Esophagus muscularis mucosa (tissue), 4 donors: ENCODE results near the gene ATP11A.

Experiments used
- CTCF ChIP-seq, 3 experiments: fragments of 200-600 bp in 2 of 3; fragments of 450-650 bp in 1 of 3; sonication (generic) in 2 of 3; IDR thresholded peaks; one replicate each; pipeline ENCODE4 v1.5.1; 2017 to 2019; ENCODE audit warnings: antibody characterized with exemption in 3 of 3, mild to moderate bottlenecking in 2 of 3, moderate library complexity in 1 of 3
- EP300 ChIP-seq: sonication (generic); formaldehyde crosslinking; IDR thresholded peaks from one replicate; pipeline ENCODE4 v1.6.1; 2017; ENCODE audit warnings: antibody characterized with exemption
- POLR2A ChIP-seq: fragments of 450-650 bp; IDR thresholded peaks from one replicate; pipeline ENCODE4 v1.6.1; 2017; ENCODE audit warnings: antibody characterized with exemption, moderate library complexity, mild to moderate bottlenecking, low read depth
- POLR2AphosphoS5 ChIP-seq, 2 donors: sonication (generic); formaldehyde crosslinking; IDR thresholded peaks; one replicate each; pipeline ENCODE4 v1.6.1; 2017; ENCODE audit warnings: antibody characterized with exemption in 2 of 2

GRCh38 chr13:112833551-112834257 is 143.9 kb downstream of the ATP11A start:
- no peak for TF ChIP-seq CTCF (IDR thresholded peaks at IDR 0.05)
- TF ChIP-seq POLR2A = no peak
- no peak for TF ChIP-seq POLR2AphosphoS5 (IDR thresholded peaks at IDR 0.05)
- no peak for TF ChIP-seq EP300
